ENCODE data around the gene SNX8.
"Not testable (repeated sequence)": the region's sequence is repeated elsewhere in the genome, so short reads cannot be mapped to it uniquely, and the experiment has no call there.

SNX8 gene

DNA sequence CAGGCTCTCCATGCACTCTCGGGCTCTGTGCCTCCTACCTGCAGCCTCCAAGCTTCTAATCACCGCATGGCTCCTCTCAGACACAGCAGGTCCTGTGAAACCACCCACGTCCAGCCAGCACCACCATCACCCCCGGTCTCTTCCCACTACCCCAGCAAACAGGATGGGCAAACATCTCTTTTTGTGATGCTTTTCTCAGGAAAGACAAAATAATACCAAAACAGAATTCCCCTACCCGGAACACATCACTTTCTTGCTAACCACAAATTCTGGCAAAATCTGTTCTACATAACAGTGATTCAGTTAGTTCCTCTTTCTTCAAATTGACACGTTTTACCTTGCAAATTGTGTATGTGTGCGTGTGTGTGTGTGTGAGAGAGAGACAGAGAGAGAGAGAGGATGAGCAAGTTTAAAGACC, 6.5 kb downstream of the SNX8 start:
- H3K27ac ChIP-seq (ENCODE audit: low read length), result no peak overlapping the region
- no CpG with 5 or more reads among the region's 7 CpGs for WGBS (ENCODE audit: insufficient coverage, insufficient read length)
- DNase-seq (ENCODE audit: low read depth, low spot score), result no peak

DNA sequence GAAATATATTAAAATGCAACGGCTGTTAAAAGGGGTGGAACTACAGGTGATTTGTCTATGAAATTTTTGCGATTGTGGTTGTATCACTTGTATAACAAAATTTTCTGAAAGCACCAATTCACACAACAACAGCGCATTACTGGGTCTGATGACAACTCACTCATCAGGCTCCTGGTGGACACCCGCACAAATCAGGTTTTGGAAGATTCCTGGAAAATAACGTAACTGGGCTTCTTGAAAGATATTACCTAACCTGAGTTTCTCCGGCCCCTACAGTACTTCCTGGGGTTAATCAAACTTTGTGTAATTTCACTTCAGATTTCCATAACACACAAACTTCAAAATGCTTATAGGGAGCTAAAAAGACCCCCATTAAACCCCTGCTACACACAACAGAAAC, 7.6 kb downstream of the SNX8 start:
- no peaks in the 10 kb centered on the region for H3K9me3 ChIP-seq (ENCODE audit: control insufficient read depth, insufficient read depth, low read length)
- no peaks in the 10 kb centered on the region for H3K27me3 ChIP-seq (ENCODE audit: control insufficient read depth, insufficient read depth, low read length)
- no peak for DNase-seq (ENCODE audit: low read depth, low spot score)
- peaks cover 4% of the 10 kb centered on the region; the same call in 1 of the 2 replicates for H3K4me1 ChIP-seq (ENCODE audit: control insufficient read depth, insufficient read depth, low read length)
- H3K27ac ChIP-seq (ENCODE audit: low read length), result no peak overlapping the region
- H3K4me3 ChIP-seq (ENCODE audit: low read length), result no peak overlapping the region
- no CpG with 5 or more reads among the region's 6 CpGs for WGBS (ENCODE audit: insufficient coverage, insufficient read length)
- H3K36me3 ChIP-seq (ENCODE audit: control insufficient read depth, insufficient read depth, low read length), result no peaks in the 10 kb centered on the region

More for the DNA sequence above, 6.5 kb downstream of the SNX8 start:
- Histone ChIP-seq H3K27me3 (ENCODE audit: control insufficient read depth, insufficient read depth, low read length) (no peaks in the 10 kb centered on the region), H3K9me3 (ENCODE audit: control insufficient read depth, insufficient read depth, low read length) (no peaks in the 10 kb centered on the region), H3K4me3 (ENCODE audit: low read length) (no peak overlapping the region), H3K36me3 (ENCODE audit: control insufficient read depth, insufficient read depth, low read length) (no peaks in the 10 kb centered on the region), H3K4me1 (ENCODE audit: control insufficient read depth, insufficient read depth, low read length) (peaks cover 4% of the 10 kb centered on the region; the same call in 1 of the 2 replicates)

DNA sequence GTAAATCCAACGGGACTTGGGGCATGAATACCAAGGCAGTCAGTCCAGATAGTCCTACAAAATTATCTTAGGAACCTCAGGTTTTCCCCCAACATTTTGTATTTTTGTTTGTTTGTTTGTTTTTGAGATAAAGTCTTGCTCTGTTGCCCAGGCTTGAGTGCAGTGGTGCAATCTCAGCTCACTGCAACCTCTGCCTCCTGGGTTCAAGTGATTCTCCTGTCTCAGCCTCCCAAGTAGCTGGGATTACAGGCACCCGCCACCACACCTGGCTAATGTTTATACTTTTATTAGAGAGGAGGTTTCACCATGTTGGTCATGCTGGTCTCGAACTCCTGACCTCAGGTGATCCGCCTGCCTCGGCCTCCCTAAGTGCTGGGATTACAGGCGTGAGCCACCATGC, 9.0 kb downstream of the SNX8 start:
- not testable (repeated sequence) for H3K27ac ChIP-seq (ENCODE audit: low read length); H3K9me3 ChIP-seq (ENCODE audit: control insufficient read depth, insufficient read depth, low read length); H3K4me3 ChIP-seq (ENCODE audit: low read length); H3K4me1 ChIP-seq (ENCODE audit: control insufficient read depth, insufficient read depth, low read length); H3K27me3 ChIP-seq (ENCODE audit: control insufficient read depth, insufficient read depth, low read length); H3K36me3 ChIP-seq (ENCODE audit: control insufficient read depth, insufficient read depth, low read length); DNase-seq (ENCODE audit: low read depth, low spot score)
- no CpG with 5 or more reads among the region's 6 CpGs for WGBS (ENCODE audit: insufficient coverage, insufficient read length)

DNA sequence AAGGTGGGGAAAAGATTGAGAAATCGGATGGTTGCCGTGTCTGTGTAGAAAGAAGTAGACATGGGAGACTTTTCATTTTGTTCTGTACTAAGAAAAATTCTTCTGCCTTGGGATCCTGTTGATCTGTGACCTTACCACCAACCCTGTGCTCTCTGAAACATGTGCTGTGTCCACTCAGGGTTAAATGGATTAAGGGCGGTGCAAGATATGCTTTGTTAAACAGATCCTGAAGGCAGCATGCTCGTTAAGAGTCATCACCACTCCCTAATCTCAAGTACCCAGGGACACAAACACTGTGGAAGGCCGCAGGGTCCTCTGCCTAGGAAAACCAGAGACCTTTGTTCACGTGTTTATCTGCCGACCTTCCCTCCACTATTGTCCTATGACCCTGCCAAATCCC, 10.7 kb downstream of the SNX8 start:
- H3K4me1 ChIP-seq (ENCODE audit: control insufficient read depth, insufficient read depth, low read length); H3K27ac ChIP-seq (ENCODE audit: low read length); H3K4me3 ChIP-seq (ENCODE audit: low read length); H3K36me3 ChIP-seq (ENCODE audit: control insufficient read depth, insufficient read depth, low read length); H3K9me3 ChIP-seq (ENCODE audit: control insufficient read depth, insufficient read depth, low read length); DNase-seq (ENCODE audit: low read depth, low spot score); H3K27me3 ChIP-seq (ENCODE audit: control insufficient read depth, insufficient read depth, low read length): not testable (repeated sequence)
- WGBS (ENCODE audit: insufficient coverage, insufficient read length), result no CpG with 5 or more reads among the region's 7 CpGs

DNA sequence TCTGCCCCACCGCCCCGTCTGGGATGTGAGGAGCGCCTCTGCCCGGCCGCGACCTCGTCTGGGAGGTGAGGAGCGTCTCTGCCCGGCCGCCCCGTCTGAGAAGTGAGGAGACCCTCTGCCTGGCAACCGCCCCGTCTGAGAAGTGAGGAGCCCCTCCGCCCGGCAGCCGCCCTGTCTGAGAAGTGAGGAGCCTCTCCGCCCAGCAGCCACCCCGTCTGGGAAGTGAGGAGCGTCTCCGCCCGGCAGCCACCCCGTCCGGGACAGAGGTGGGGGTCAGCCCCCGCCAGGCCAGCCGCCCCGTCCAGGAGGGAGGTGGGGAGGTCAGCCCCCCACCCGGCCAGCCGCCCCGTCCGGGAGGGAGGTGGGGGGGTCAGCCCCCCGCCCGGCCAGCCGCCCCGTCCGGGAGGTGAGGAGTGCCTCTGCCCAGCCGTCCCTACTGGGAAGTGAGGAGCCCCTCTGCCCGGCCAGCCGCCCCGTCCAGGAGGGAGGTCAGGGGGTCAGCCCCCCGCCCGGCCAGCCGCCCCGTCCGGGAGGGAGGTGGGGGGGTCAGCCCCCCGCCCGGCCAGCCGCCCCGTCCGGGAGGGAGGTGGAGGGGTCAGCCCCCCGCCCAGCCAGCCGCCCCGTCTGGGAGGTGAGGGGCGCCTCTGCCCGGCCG, 11.4 kb downstream of the SNX8 start:
- not testable (repeated sequence) for H3K4me1 ChIP-seq (ENCODE audit: control insufficient read depth, insufficient read depth, low read length); H3K36me3 ChIP-seq (ENCODE audit: control insufficient read depth, insufficient read depth, low read length); H3K27ac ChIP-seq (ENCODE audit: low read length); H3K4me3 ChIP-seq (ENCODE audit: low read length); DNase-seq (ENCODE audit: low read depth, low spot score); H3K27me3 ChIP-seq (ENCODE audit: control insufficient read depth, insufficient read depth, low read length); H3K9me3 ChIP-seq (ENCODE audit: control insufficient read depth, insufficient read depth, low read length)
- no CpG with 5 or more reads among the region's 55 CpGs for WGBS (ENCODE audit: insufficient coverage, insufficient read length)

DNA sequence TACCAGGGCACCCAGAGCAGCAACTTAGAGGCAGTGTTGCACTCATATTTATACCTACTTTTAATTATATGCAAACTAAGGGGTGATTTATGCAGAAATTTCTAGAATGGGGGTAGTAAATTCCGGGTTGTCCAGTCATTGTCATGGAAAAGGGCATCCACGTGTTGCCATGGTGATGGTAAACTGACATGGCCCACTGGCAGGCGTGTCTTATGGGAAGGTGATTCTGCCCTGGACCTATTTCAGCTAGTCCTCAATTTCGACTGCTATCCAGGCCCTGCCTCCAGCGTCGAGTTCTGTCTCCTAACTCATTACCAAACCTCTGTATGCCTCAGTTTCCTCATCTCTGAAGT, 12.8 kb downstream of the SNX8 start:
- Histone ChIP-seq H3K4me1 (ENCODE audit: control insufficient read depth, insufficient read depth, low read length) (peaks cover 3% of the 10 kb centered on the region; the same call in 1 of the 2 replicates), H3K9me3 (ENCODE audit: control insufficient read depth, insufficient read depth, low read length) (no peaks in the 10 kb centered on the region), H3K27me3 (ENCODE audit: control insufficient read depth, insufficient read depth, low read length) (no peaks in the 10 kb centered on the region), H3K4me3 (ENCODE audit: low read length) (no peak overlapping the region), H3K36me3 (ENCODE audit: control insufficient read depth, insufficient read depth, low read length) (no peaks in the 10 kb centered on the region), H3K27ac (ENCODE audit: low read length) (no peak overlapping the region)
- peak; percentile 55 for DNase-seq (ENCODE audit: low read depth, low spot score)
- WGBS (ENCODE audit: insufficient coverage, insufficient read length), result no CpG with 5 or more reads among the region's 6 CpGs

DNA sequence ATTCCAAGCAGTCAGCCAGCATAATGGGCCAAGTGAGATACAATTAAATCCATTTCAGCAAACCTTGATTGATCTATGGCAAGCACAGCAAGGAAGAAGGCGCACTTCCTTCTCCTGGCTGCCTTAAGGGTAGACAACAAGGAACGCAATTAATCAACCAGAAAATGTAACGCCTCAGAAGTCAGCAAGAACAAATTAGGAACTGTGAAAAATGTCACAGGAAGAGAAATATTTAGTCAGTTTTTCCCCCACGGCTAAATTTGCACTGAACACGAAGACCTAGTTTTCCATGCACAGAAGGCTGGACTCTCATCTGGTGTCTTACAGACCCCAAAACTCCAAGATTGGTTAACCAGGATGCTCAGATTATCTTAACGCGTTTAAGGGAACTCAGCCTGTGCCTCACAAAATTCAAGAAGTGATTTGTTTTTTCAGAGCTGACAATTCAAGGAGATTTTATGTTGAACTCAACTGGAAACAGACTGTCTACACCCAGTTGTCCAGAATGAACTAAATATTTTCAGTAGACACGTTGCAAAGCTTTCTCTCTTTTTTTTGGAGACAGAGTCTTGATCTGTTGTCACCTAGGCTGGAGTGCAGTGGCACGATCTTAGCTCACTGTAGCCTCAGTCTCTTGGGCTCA, 14.2 kb downstream of the SNX8 start:
- H3K27ac ChIP-seq (ENCODE audit: low read length), result no peak overlapping the region
- peaks cover 3% of the 10 kb centered on the region; the same call in 1 of the 2 replicates for H3K4me1 ChIP-seq (ENCODE audit: control insufficient read depth, insufficient read depth, low read length)
- H3K4me3 ChIP-seq (ENCODE audit: low read length), result no peak overlapping the region
- H3K36me3 ChIP-seq (ENCODE audit: control insufficient read depth, insufficient read depth, low read length), result no peaks in the 10 kb centered on the region
- no peaks in the 10 kb centered on the region for H3K27me3 ChIP-seq (ENCODE audit: control insufficient read depth, insufficient read depth, low read length)
- DNase-seq (ENCODE audit: low read depth, low spot score), result no peak
- WGBS (ENCODE audit: insufficient coverage, insufficient read length), result no CpG with 5 or more reads among the region's 9 CpGs
- H3K9me3 ChIP-seq (ENCODE audit: control insufficient read depth, insufficient read depth, low read length), result no peaks in the 10 kb centered on the region

DNA sequence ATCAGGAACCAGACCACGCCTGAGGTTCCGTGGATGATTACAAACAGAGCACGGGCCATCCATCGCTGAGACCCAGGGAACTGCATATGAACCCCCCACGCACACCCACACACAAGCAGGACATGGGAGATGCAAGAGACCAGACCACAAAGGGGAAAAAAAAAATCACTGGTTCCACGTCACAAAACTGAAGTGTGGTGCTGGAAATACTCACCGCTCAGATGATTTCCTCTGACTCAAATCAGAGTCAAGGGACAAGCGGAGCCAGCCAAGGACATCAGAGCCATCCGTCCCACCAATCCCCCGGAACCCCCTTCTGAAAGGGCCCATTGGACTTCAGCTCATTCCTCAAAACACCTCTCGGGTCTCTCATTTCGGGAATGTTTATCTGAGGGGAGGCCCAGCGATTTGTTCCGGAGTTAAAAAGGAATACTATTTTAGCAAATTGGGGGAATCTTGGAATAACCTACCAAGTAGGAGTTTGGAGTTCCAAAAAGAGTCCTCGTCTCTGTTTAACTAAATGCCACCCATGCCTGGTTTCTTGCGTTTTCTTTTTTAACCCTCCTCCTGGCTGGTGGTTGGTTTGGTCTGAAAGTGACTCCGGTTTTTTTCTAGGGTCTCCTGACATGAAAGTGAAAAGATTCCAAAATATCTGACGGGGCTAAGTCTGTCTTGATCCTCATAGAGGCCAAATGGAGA, 15.0 kb downstream of the SNX8 start:
- Histone ChIP-seq H3K4me1 (ENCODE audit: control insufficient read depth, insufficient read depth, low read length) (peaks cover 3% of the 10 kb centered on the region; the same call in 1 of the 2 replicates), H3K36me3 (ENCODE audit: control insufficient read depth, insufficient read depth, low read length) (no peaks in the 10 kb centered on the region), H3K27ac (ENCODE audit: low read length) (no peak overlapping the region), H3K27me3 (ENCODE audit: control insufficient read depth, insufficient read depth, low read length) (no peaks in the 10 kb centered on the region), H3K9me3 (ENCODE audit: control insufficient read depth, insufficient read depth, low read length) (no peaks in the 10 kb centered on the region), H3K4me3 (ENCODE audit: low read length) (no peak overlapping the region)
- no peak for DNase-seq (ENCODE audit: low read depth, low spot score)
- WGBS (ENCODE audit: insufficient coverage, insufficient read length), result no CpG with 5 or more reads among the region's 18 CpGs

DNA sequence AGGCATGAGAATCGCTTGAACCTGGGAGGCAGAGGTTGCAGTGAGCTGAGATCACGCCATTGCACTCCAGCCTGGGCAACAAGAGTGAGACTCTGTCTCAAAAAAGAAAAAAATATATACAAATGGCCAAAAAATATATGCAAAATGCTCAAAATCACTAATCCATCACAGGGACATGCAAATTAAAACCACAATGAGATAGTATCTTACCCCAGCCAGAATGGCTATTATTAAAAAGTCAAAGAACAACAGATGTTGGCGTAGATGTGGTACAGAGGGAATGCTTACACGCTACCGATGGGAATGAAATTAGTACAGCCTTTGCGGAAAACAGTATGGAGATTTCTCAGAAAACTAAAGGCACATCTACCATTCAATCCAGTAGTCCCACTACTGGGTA, 17.4 kb downstream of the SNX8 start:
- no CpG with 5 or more reads among the region's 6 CpGs for WGBS (ENCODE audit: insufficient coverage, insufficient read length)
- H3K4me1 ChIP-seq (ENCODE audit: control insufficient read depth, insufficient read depth, low read length), result peaks cover 3% of the 10 kb centered on the region; the same call in 1 of the 2 replicates
- H3K9me3 ChIP-seq (ENCODE audit: control insufficient read depth, insufficient read depth, low read length), result no peaks in the 10 kb centered on the region
- no peak overlapping the region for H3K27ac ChIP-seq (ENCODE audit: low read length)
- no peaks in the 10 kb centered on the region for H3K27me3 ChIP-seq (ENCODE audit: control insufficient read depth, insufficient read depth, low read length)
- no peak overlapping the region for H3K4me3 ChIP-seq (ENCODE audit: low read length)
- H3K36me3 ChIP-seq (ENCODE audit: control insufficient read depth, insufficient read depth, low read length), result no peaks in the 10 kb centered on the region
- no peak for DNase-seq (ENCODE audit: low read depth, low spot score)

DNA sequence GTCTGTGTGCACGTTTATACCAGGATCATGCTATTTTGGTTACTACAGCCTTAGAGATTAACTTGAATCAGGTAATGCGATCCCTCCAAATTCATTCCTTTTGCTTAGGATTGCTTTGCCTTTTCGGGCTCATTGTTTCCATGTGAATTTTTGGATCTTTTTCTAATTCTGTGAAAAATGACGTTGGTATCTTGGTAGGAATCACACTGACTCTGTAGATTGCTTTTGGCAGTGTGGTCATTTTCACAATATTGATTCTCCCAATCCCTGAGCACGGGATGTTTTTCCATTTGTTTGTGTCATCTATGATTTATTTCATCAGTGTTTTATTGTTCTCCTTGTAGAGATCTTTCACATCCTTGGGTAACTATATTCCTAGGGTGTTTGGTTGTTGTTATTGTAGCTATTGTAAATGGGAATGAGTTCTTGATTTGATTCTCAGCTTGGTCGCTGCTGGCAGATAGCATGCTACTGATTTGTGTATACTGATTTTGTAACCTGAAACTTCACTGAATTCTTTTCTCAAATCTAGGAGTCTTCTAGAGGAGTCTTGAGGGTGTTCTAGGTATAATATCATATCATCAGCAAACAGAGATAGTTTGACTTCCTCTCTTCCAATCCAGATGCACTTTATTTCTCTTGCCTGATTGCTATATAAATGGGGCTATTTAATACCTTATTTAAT, 18.2 kb downstream of the SNX8 start:
- H3K4me1 ChIP-seq (ENCODE audit: control insufficient read depth, insufficient read depth, low read length), result peaks cover 1% of the 10 kb centered on the region; the same call in 1 of the 2 replicates
- H3K9me3 ChIP-seq (ENCODE audit: control insufficient read depth, insufficient read depth, low read length), result no peaks in the 10 kb centered on the region
- no peak overlapping the region for H3K27ac ChIP-seq (ENCODE audit: low read length)
- DNase-seq (ENCODE audit: low read depth, low spot score), result no peak
- H3K4me3 ChIP-seq (ENCODE audit: low read length), result no peak overlapping the region
- H3K36me3 ChIP-seq (ENCODE audit: control insufficient read depth, insufficient read depth, low read length), result no peaks in the 10 kb centered on the region
- WGBS (ENCODE audit: insufficient coverage, insufficient read length), result no CpG with 5 or more reads among the region's 6 CpGs
- H3K27me3 ChIP-seq (ENCODE audit: control insufficient read depth, insufficient read depth, low read length), result no peaks in the 10 kb centered on the region
